Stimulated activated CD8-positive, alpha-beta memory T cell treated with anti-CD3 and anti-CD28 coated beads, Interleukin-4, amount 100 ng/mL, for 4 hours (primary cell): Measurements from ENCODE around the gene LMF1.

Experiments used
- DNase-seq, 2 donors: peaks; one replicate each; pipeline ENCODE4 v3.0.0-alpha.2; 2020; ENCODE audit warnings: low read depth in 2 of 2, low spot score in 1 of 2

LMF1 gene

DNA sequence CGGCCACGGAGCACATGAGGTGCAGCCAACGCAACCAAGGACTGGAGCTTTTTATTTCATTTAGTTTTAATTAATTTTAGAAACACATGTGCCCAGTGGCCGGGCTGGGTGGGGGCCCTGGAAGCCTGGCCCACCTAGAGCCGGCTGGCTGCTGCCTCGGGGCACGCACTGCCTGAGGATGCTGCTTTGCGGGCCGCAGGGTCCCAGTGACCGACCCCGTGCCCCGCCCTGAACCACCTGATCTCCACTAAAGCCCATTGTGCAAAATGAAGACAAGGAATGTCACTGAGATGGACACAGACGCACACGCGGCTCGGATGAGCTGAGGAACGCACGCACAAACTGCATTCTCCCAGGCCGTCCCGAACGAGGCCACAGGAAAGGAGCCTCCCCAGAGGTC is 39.6 kb downstream of the LMF1 start:
- no peak for DNase-seq

DNA sequence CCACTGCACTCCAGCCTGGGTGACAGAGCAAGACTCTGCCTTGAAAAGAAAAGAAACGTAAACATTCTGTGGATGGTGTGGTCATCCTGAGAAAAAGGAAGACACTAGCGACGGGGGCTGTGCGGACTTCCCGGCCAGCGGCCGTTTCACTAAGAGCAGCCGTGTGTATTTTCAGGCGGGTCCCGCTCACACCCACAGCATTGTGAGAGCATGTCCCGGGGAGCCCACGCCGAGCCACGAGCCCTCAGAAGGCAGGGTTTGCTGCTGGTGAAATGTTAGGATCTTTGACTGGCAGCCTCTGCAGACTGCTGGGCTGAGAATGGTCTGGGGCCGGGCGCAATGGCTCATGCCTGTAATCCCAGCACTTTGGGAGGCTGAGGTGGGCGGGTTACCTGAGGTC is 40.3 kb downstream of the LMF1 start:
- no peak for DNase-seq

DNA sequence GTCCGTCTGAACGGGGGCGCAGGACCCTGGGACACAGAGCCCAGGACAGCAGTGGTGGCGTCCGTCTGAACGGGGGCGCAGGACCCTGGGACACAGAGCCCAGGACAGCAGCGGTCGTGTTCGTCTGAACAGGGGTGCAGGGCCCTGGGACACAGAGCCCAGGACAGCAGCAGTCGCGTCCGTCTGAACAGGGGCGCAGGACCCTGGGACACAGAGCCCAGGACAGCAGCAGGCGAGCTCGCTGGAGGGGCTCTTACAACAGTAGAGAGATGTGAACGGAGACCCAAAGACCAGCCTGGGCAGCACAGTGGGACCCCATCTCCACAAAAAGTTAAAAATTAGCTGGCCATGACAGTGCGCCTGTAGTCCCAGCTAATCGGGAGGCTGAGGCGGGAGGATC is 40.7 kb downstream of the LMF1 start:
- DNase-seq: no peak

DNA sequence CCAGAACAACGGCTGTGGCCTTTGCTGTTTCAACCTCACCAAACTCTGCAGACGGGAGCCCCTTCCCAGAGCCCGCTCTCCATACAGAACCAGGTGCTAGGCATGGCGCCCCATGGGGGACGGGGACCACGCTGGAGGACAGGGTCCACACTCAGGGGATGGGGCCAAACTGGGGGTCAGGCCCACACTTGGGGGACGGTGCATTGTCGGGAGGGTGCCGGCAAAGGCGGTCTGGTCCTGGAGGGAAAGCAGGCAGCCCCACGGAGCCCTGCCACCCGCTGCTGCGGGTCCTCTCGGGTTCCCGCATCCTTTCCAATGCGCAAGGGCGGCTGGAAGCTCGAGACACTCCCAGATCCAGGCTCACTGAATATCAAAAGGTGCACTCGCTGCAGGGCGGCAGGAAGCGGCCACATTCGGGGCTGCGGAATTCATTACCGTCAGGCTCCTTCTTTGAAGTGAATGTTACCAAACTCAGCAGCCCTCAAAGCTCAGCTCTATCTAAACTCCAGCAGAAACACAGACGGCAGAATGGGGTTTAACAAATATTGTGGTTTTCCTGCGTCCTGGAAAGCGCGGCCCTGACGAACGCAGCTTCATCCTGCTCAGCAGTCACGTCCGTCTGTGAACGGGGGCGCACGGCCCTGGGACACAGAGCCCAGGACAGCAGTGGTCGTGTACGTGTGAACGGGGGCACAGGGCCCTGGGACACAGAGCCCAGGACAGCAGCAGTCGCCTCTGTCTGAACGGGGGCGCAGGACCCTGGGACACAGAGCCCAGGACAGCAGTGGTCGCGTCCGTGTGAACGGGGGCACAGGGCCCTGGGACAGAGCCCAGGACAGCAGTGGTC is 41.3 kb downstream of the LMF1 start:
- DNase-seq: no peak

DNA sequence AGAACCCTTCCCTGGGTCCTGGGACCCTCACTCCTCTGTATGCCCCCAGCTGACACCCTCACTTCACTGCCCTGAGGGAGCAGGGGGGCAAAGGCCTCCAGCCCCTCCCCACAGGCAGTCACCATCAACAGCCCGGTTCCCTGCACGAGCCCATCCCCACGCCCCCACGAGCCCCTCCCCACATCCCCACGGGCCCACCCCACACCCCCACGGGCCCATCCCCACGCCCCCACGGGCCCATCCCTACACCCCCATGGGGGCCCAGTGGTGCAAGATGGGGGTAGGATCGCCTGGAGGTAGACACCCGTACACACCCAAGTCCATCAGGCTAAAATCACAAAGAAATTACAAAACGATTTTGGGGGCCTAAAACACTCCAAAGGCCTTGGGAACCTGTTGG is 42.3 kb downstream of the LMF1 start:
- no peak for DNase-seq

DNA sequence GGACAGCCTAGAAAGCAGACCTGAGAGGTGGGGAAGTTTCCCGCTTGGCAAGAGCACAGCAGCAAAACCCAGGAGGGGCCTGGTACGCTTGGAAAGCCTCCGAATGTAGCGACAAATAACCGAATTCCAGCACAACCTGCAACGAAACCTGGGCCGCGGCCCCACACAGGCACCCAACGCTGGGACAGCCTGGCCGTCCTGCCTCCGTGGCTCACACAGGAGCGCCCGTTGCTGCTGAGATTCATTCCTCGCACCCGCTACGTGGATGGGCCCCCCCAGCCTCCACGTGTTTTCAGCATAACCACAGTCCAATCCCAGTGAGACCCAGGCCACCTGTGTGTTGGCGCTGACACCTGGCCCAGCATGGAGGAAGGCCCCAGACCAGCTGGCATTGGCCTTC is 42.9 kb downstream of the LMF1 start:
- no peak for DNase-seq

DNA sequence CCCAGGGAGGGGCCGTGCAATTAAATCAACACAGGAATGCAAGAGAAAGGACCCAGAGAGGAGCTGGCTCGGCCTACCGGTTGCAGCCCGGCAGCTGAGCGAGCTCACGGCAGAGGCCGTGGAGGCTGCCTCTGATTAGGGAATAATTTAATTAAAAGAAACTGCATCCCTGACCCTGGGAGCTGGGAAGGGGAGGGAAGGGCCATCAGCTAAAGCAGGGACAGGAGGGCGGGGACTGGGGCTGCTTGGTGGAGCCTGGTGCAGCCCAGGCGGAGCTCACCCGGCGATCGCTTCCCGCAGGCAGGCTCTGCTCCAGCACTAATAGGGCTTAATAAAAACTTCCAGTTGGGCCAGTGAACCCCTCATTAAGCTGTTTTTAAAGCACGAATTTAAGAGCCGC is 43.4 kb downstream of the LMF1 start:
- DNase-seq: no peak

DNA sequence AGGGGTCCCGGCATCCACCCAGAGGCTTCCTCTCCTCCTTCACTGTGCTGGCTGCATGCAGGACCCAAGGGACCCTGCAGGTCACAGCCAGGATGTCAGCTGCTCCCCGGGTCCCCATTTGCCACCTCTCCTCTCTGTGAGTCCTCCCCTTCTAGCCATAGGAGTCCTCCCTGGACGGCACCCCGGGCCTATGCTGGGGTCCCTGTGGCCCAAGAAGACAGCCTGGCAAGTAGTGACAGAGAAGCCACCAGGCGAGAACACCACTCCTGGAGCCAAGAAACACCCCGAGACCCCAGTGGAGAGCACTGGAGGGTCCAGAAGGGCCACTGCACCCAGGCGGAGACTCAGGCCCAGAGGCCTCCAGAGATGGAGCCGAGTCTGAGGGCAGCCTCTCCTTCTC is 44.1 kb downstream of the LMF1 start:
- no peak for DNase-seq

DNA sequence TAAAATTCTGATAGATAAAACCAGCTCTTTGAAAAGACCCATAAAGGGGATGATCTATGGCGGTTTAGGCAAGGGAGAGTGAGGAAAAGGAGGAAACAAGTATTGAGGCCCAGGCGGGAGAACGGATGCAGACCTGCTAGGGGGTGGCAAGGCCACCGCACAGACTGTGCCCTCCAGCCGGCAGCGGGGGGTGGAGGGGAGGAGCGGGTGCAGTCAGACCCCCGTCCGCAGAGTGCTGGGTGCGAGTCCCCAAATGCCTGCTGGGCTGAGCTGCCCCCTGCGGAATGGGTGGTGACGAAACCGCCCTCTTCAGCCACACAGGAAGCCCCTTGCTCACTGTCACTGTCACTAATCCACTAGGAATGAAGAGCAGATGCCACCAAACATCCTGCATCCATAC is 46.0 kb downstream of the LMF1 start:
- no peak for DNase-seq

DNA sequence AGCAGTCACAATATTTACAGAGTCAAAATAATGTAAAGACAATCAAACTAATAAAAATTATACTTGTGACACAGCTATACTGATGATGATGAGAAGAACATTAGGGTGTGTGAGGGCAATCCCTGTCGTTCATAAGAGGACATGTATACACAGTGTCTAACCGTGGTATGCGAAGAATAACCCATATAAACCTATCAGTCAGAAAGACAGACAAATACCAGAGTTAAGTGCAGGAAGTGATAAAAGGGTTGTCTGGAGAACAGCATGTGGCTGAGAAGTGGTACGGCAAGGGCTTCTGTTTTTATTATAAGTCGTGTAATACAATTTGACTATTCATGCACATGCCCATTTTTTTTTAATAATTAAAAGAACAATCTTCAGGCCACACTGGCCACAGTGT is 46.7 kb downstream of the LMF1 start:
- DNase-seq: no peak

DNA sequence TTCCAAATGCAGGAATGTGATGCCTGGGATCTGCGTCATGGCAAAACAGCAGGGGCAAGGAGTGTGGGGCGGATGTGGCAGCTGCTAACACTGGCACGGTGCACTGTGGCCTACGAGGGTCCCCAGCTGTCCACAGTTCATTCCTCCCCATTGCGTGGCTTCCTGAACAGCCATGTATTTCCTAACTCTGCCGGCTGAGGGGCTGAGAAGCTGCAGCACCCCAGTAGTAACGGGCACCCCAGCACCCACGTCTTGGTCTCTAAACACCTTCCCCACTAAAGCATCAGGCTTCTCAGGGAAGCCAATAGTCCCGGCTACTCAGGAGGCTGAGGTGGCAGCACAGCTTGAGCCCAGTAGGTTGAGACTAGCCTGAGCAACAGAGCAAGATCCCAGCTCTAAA is 47.6 kb downstream of the LMF1 start:
- DNase-seq: no peak

DNA sequence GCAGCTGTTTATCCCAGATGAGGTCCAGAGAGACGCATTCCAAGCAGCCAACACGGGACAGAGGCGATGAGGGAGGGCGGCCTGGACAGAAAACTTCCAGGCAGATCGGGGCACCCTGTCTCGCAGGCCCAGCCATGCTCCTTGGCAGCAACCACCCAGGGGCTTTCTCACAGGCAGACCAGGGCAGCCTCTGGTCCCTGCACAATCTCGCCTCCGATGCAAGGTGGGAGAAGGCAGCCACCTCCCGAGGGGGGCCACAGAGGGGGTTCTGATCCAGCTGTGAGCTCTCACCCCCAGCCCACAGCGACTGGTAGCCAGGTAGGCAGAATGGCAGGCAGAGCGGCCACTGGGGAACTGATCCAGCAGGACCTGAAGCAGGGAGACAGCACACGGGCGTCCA is 48.7 kb downstream of the LMF1 start:
- DNase-seq: no peak

DNA sequence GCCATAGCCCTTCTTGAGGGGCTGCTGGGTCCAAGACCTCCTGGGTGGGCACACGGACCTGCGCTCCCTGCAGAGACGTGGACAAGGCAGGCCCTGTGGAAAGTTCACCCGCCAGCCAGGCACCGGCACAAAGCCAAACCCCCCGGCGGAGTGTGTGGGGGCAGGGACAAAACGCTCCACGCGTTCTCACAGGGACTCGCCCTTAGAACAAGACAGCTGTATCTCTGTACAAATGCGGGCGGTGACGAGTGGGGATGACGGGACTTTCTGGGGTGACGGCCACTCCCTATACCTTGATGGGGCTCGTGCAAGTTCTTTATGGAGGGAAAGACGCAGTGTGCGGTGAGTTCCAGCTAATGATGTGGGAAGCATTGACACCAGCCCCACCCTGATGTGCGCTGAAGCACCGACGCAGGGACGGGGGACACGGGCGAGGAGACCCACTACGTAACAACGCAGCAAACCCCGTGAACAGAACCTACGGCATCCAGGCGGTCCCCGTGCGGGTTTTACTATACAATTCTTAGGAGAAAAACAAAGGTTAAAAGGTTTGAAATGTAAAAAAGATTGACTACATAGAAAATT is 49.4 kb downstream of the LMF1 start:
- DNase-seq: no peak

DNA sequence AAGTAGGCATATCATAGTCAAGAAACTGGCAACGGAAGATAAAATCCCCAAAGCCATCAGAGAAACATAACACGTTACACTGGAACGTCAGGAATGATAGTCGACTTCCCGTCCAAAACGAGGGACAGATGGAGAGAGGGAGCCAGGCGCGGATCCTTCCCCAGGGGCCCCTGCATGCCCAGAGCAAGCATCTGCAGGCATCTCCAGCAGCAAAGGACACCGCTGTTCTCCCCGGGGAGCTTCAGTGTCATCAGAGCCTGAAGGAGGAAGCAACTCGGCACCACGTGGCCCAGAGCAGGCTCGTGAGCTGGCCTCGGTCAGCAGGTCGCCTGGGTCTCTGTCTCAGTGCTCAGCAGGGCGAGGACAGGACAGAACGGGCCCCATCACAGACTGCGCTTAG is 50.1 kb downstream of the LMF1 start:
- DNase-seq: no peak

DNA sequence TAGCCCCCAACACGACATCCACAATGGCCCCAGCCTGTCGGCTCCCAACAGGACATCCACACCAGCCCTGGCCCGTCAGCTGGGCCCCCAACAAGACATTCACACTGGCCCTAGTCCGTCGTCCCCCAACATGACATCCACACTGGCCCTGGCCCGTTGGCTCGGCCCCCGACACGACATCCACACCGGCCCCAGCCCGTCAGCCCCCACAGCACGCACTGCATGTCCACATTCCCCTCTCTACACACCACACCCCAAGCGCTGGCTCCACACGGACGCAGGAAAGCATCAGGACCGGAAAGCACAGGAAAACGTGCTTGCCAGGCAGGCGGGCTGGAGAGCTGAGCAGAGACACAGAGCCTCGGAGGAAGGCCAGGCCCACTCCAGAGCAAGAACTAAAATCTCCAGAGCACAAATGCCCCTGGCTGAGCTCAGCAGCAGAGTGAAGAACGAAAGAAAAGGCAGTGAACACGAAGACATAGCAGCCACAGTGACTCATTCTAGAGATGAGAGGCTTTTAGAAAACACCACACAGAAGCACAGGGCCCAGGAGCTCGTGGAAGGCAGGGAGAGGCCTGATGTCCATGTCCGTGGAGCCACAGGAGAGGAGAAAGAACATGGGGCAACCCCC is 50.6 kb downstream of the LMF1 start:
- DNase-seq: no peak

DNA sequence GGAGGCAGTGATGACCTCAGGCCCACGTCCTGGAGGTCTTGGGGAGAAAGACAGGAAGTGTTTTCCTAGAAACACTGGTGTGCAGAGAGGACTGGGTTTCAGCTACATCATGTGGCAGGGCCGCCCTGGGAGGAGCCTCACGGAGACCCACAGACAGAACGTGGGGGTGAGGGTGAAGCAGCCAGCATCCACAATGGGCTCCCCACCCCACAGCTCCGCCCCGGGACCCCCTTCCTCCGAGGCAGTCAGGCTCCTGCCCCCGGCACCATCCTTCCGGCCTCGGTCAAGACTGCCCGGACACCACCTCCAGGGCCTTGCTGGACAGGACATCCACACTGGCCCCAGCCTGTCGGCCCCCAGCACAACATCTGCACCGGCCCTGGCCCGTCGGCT is 51.1 kb downstream of the LMF1 start:
- DNase-seq: no peak

DNA sequence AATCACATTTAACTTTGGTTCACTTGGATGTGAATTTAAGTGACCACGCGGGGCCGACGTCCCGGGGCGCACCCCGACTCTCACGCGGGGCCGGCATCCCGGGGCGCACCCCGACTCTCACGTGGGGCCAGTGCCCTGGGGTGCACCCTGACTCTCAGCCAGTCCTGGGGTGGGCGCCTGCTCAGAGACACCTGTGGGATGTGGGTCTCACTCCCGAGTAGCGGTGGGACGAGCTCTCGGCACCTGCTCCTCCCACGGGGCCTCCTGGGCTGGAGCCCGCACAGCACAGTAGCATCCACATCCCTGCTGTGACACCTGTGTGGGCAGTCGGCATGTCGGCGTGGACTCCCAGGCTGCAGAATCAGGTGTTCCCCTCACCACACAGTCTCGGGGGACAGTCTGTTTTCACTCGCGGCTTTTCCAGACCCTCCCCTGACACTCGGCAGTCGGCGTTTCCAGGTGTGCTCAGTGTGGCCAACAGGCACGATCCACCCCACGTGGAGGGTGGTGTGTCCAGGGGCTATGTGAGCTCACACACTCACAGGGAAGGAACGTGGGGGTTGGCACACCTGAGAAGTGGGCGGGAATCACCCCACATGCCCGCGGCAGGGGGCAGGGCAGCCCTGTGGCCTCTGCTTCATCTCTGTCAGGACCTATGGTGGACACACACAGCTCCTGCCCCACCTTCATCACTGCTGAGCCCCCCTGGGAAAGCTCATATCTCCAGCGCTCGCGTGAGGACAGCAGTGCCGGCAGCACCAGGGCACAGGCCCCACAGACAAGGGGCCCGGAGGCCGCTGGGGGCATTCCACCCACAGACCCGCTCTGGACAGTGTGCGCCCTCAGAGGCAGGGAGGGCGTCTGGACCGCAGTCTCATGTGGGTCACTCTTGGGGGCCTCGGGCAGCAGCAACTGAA is 51.8 kb downstream of the LMF1 start:
- no peak for DNase-seq

DNA sequence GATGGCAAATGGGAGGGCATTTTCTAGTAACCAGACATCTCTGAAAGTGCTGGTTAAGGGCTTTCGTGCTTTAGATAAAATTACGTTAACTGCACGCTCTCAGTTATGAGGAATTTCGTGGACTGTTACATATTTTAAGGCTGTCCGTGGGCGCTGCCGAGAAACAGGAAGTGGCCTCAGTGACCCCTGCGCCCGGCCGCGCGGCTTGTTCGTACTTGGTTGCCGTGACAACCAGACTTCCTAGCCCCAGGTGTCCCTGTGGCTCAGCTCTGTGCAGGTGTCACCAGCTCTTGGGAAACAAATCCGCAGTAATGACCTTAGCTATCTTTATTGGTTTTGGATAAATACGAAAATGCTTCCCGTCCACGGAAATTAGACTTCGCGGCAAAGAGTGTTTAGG is 52.7 kb downstream of the LMF1 start:
- DNase-seq: no peak

DNA sequence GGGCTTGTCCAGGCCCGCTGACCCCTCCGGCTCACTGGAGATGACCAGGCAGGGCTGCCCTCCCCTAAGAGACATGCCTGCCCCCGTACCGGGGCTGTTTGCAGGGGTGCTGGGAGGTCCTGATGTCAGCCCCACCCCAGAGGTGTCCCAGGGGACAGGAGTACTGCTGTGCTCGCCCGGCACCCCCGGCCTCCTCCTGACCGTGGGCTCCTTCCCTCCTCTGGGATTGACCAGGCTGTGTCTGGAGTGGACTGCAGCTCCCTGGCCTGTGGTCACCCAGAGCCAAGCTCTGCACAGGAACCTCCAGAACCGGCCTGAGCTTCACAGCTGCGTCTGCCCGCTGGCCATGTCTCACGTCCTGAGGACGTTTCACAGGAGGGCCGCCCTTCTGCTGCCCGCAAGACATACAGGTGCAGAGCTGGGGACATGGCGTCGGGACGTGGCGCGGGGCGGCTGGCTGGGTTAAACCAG is 53.2 kb downstream of the LMF1 start:
- DNase-seq: no peak

DNA sequence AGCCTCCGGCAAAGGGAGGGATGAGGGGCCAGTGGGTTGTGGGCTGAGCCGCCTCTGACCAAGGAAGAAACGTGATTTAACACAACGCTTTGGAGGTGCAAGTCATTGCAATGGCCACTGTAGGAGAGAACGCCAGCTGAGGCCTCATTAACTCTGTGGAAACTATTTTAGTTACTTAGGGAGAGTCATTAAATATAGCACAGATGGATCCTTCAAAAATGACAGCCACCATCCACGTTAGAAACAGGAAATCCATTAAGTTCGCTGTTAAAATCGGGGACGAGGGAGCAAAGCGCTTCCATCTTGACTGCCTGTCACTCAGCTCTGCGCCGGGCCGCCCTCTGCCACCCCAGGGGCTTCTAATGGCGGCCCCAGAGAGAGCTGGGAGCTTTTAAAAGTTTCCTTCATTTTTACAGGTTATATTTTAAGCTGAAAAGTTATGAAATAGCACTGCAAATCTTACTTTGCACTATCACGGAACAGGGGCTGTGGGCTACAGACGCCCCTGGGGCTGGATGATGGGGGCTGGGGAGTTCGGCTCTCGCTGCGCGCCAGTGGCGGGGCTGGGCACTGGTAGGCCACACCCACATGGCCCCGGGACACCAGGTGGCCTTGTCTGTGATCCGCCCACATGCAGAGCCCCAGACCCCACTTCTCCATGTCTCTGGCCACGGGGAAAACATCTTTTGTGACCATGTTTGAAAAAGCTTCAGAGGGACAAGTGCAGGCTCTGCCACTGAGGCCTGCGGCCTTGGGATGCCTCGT is 54.6 kb downstream of the LMF1 start:
- no peak for DNase-seq

DNA sequence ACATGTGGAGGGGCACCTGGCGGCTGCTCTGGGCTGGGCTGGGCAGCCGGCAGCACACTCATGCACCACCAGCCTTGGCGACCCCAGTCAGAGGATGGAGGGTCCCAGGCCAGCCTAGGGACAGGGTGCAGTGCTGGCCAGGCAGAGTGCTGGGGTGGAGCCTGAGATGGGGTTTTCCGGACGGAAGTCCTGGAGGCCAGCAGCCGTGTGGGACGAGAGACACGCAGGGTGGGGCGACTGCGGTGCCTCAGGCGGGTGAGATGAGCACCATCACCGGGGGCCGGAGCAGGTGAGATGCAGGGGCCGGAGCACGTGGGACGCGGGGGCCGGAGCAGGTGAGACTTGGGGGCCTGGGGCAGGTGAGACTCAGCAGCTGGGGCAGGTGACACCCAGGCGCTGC is 55.2 kb downstream of the LMF1 start:
- no peak for DNase-seq
